HG02759 (cell line): Measurements from ENCODE around the gene TMEM220.

Experiments
- ATAC-seq: cut with Tn5 transposase; IDR thresholded peaks from one replicate; pipeline ENCODE4 v1.9.1; 2021; ENCODE audit warnings: mild to moderate bottlenecking, moderate library complexity; ENCODE audit not compliant: unreplicated experiment

The TMEM220 gene

GRCh38 chr17:10673312-10673711 is 56.5 kb downstream of the TMEM220 start:
- ATAC-seq, result no peak

GRCh38 chr17:10668775-10669174 is 61.0 kb downstream of the TMEM220 start:
- no peak for ATAC-seq

DNA sequence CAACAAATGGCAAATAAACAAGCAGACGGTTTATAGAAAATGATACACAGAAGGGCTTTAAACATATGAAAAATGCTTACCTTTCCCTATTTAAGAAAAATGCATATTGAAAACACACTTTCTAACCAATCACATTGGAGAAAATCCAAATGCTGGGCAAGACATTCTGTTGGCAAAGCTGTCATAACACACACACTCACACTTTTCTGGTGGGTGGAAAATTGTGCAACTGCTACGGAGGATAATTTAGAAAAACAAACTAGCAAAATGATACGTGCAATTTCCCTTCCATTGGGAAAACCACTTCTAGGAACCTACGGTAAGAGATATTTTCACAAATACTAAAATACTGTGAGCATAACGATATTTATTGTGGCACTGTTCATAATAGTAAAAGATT is 62.9 kb downstream of the TMEM220 start:
- no peak for ATAC-seq

GRCh38 chr17:10664571-10664970 is 65.3 kb downstream of the TMEM220 start:
- no peak for ATAC-seq
